ENCODE results near the gene MPRIP. TPM values are rescaled to one million over a fixed set of nuclear protein-coding genes. Genes with fewer than 3 reads are reported as not detected.

The MPRIP gene
- total RNA-seq, 1 donor from 2014 or later = 392 TPM

- Mint-ChIP-seq H3K4me1 (ENCODE audit: unreplicated experiment) (peaks cover 34% of the 10 kb centered on the region), H3K4me3 (ENCODE audit: unreplicated experiment) (no peak overlapping the region), H3K27ac (ENCODE audit: unreplicated experiment) (no peak overlapping the region)
Observed at GRCh38 chr17:17098551-17099179, 56.4 kb downstream of the MPRIP start.

GRCh38 chr17:17102176-17102575 is 59.9 kb downstream of the MPRIP start:
- TF ChIP-seq CTCF (IDR thresholded peaks at IDR 0.05; ENCODE audit: unreplicated experiment) = no peak
- Mint-ChIP-seq H3K4me3 (ENCODE audit: unreplicated experiment) (no peak overlapping the region), H3K27ac (ENCODE audit: unreplicated experiment) (peak overlapping the region; percentile 24), H3K36me3 (ENCODE audit: low read depth, unreplicated experiment) (peaks cover 17% of the 10 kb centered on the region), H3K9me3 (ENCODE audit: unreplicated experiment) (no peaks in the 10 kb centered on the region), H3K27me3 (ENCODE audit: unreplicated experiment) (peaks cover 14% of the 10 kb centered on the region), H3K4me1 (ENCODE audit: unreplicated experiment) (peaks cover 22% of the 10 kb centered on the region)
- no peak for DNase-seq (ENCODE audit: low spot score)

More at GRCh38 chr17:17098551-17099179, 56.4 kb downstream of the MPRIP start:
- Mint-ChIP-seq H3K9me3 (ENCODE audit: unreplicated experiment) (no peaks in the 10 kb centered on the region), H3K27me3 (ENCODE audit: unreplicated experiment) (peaks cover 6% of the 10 kb centered on the region), H3K36me3 (ENCODE audit: low read depth, unreplicated experiment) (peaks cover 21% of the 10 kb centered on the region)
- TF ChIP-seq CTCF (IDR thresholded peaks at IDR 0.05; ENCODE audit: unreplicated experiment) = no peak
- DNase-seq (ENCODE audit: low spot score) = no peak

- DNase-seq (ENCODE audit: low spot score) = no peak
- Mint-ChIP-seq H3K27me3 (ENCODE audit: unreplicated experiment) (peaks cover 14% of the 10 kb centered on the region), H3K4me3 (ENCODE audit: unreplicated experiment) (no peak overlapping the region), H3K27ac (ENCODE audit: unreplicated experiment) (no peak overlapping the region), H3K4me1 (ENCODE audit: unreplicated experiment) (peaks cover 22% of the 10 kb centered on the region), H3K36me3 (ENCODE audit: low read depth, unreplicated experiment) (peaks cover 13% of the 10 kb centered on the region), H3K9me3 (ENCODE audit: unreplicated experiment) (no peaks in the 10 kb centered on the region)
- no peak for TF ChIP-seq CTCF (IDR thresholded peaks at IDR 0.05; ENCODE audit: unreplicated experiment)
Observed at GRCh38 chr17:17103160-17103559, 60.9 kb downstream of the MPRIP start.

DNA sequence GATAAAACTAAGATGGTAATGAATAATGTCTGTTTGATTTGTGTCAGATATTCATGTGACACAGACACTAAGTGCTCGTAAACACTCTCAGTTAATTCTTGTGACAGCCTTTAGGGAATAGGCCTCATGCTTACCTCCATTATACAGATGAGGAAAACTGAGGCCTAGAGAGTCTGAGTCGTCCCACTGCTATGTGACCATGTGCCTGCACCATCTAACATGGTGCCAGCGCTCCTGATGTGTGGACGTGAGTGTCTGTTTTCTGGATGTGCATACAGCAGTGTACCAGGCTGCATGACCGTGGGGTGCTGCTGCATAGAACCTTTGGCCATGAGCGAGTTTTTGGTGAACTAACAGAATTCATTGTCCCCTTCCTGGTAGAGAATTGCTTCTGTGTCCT is 61.8 kb downstream of the MPRIP start:
- H3K9me3 Mint-ChIP-seq (ENCODE audit: unreplicated experiment) = no peaks in the 10 kb centered on the region
- no peak for DNase-seq (ENCODE audit: low spot score)
- H3K4me3 Mint-ChIP-seq (ENCODE audit: unreplicated experiment) = no peak overlapping the region
- TF ChIP-seq CTCF (IDR thresholded peaks at IDR 0.05; ENCODE audit: unreplicated experiment) = no peak
- no peak overlapping the region for H3K27ac Mint-ChIP-seq (ENCODE audit: unreplicated experiment)
- H3K27me3 Mint-ChIP-seq (ENCODE audit: unreplicated experiment) = peaks cover 13% of the 10 kb centered on the region
- H3K4me1 Mint-ChIP-seq (ENCODE audit: unreplicated experiment) = peaks cover 22% of the 10 kb centered on the region
- H3K36me3 Mint-ChIP-seq (ENCODE audit: low read depth, unreplicated experiment) = peaks cover 13% of the 10 kb centered on the region

GRCh38 chr17:17104494-17104893 is 62.2 kb downstream of the MPRIP start:
- Mint-ChIP-seq H3K9me3 (ENCODE audit: unreplicated experiment) (no peaks in the 10 kb centered on the region), H3K27me3 (ENCODE audit: unreplicated experiment) (peaks cover 13% of the 10 kb centered on the region), H3K4me1 (ENCODE audit: unreplicated experiment) (peaks cover 22% of the 10 kb centered on the region), H3K4me3 (ENCODE audit: unreplicated experiment) (peak overlapping the region; percentile 65), H3K27ac (ENCODE audit: unreplicated experiment) (no peak overlapping the region), H3K36me3 (ENCODE audit: low read depth, unreplicated experiment) (peaks cover 13% of the 10 kb centered on the region)
- TF ChIP-seq CTCF (IDR thresholded peaks at IDR 0.05; ENCODE audit: unreplicated experiment) = no peak
- DNase-seq (ENCODE audit: low spot score) = no peak
